DOHH2 (cell line): Measurements from ENCODE around the gene ITGAL.

ENCODE experiments used
- H3F3A ChIP-seq: fragments of 200-600 bp; sonication (generic), shearing (Covaris generic); 2 replicates; pipeline ENCODE4 v1.6.0; 2016; ENCODE audit warnings: antibody characterized with exemption, mild to moderate bottlenecking; ENCODE audit not compliant: control insufficient read depth, insufficient read depth
- H3K27ac ChIP-seq: fragments of 200-600 bp; sonication (generic); 2 replicates; pipeline ENCODE4 v1.5.1; 2014; ENCODE audit warnings: low read depth, mild to moderate bottlenecking, low read length, moderate library complexity
- H3K27me3 ChIP-seq: fragments of 200-600 bp; sonication (generic); 2 replicates; pipeline ENCODE4 v1.6.1; 2014; ENCODE audit warnings: mild to moderate bottlenecking, low read length, mixed read lengths; ENCODE audit not compliant: control insufficient read depth
- H3K36me3 ChIP-seq: fragments of 200-600 bp; sonication (generic); 2 replicates; pipeline ENCODE4 v1.6.1; 2014; ENCODE audit warnings: mild to moderate bottlenecking, low read length, moderate library complexity, mixed read lengths; ENCODE audit not compliant: control insufficient read depth
- H3K4me1 ChIP-seq: fragments of 200-600 bp; sonication (generic); 2 replicates; pipeline ENCODE4 v1.6.1; 2014; ENCODE audit warnings: mild to moderate bottlenecking, low read length, mixed read lengths; ENCODE audit not compliant: control insufficient read depth
- H3K4me2 ChIP-seq: fragments of 200-600 bp; sonication (generic); 2 replicates; pipeline ENCODE4 v1.6.0; 2014; ENCODE audit warnings: mild to moderate bottlenecking, low read length, moderate library complexity
- H3K4me3 ChIP-seq: fragments of 200-600 bp; sonication (generic); 2 replicates; pipeline ENCODE4 v1.5.1; 2014; ENCODE audit warnings: mild to moderate bottlenecking, low read length, mixed read lengths
- H3K79me2 ChIP-seq: fragments of 200-600 bp; sonication (generic); 2 replicates; pipeline ENCODE4 v1.6.1; 2014; ENCODE audit warnings: mild to moderate bottlenecking, low read length, mixed read lengths; ENCODE audit not compliant: control insufficient read depth
- H3K9me2 ChIP-seq: fragments of 200-600 bp; sonication (generic); replicated peaks from 2 replicates; pipeline ENCODE4 v1.6.1; 2014; ENCODE audit warnings: mild to moderate bottlenecking, low read length, mixed read lengths; ENCODE audit not compliant: control insufficient read depth
- H3K9me3 ChIP-seq: fragments of 200-600 bp; sonication (generic); 2 replicates; pipeline ENCODE4 v1.6.1; 2014; ENCODE audit warnings: antibody characterized with exemption, low read length, mixed read lengths; ENCODE audit not compliant: control insufficient read depth, insufficient read depth
- H4K20me1 ChIP-seq: fragments of 200-600 bp; sonication (generic); 2 replicates; pipeline ENCODE4 v1.6.0; 2014; ENCODE audit warnings: low read depth, mild to moderate bottlenecking, antibody characterized with exemption, low read length, moderate library complexity; ENCODE audit not compliant: control insufficient read depth, insufficient read depth
- CTCF ChIP-seq: fragments of 200-600 bp; sonication (generic); IDR thresholded peaks from one replicate; pipeline ENCODE4 v1.5.1; 2014; ENCODE audit warnings: antibody characterized with exemption, mild to moderate bottlenecking, low read depth, low read length; ENCODE audit not compliant: poor library complexity, severe bottlenecking
- EZH2phosphoT487 ChIP-seq: fragments of 200-600 bp; sonication (generic); IDR thresholded peaks from 2 replicates; pipeline ENCODE4 v1.6.1; 2017; ENCODE audit warnings: borderline replicate concordance, mild to moderate bottlenecking, antibody characterized with exemption, low read length, moderate library complexity, mixed read lengths

Gene ITGAL

DNA sequence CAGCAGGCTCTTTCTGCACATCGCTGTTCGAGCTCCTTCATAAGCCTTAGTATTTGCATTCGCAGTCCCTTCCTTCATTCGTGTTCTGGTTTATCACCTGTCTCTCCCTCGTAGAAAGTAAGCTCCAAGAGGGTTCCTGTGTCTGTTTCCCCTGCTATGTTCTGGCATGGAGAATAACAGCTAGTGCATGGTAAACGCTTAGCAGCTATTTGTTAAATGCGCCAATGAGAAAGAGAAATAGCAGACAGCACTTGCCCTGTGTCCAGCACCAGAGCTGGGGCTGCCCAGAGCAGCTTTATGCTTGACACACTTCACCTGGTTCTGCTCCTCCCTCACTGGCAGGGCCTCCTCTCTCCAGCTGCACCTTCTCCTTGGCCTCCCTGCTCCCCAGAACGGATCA is 93.4 kb downstream of the ITGAL start:
- no peaks in the 10 kb centered on the region for H3K9me2 ChIP-seq
- H3F3A ChIP-seq: peaks cover 6% of the 10 kb centered on the region
- peaks cover 47% of the 10 kb centered on the region for H3K4me1 ChIP-seq
- no peaks in the 10 kb centered on the region for H4K20me1 ChIP-seq
- H3K9me3 ChIP-seq: no peaks in the 10 kb centered on the region
- H3K36me3 ChIP-seq: peaks cover 3% of the 10 kb centered on the region; the same call in 1 of the 2 replicates
- H3K4me2 ChIP-seq: no peak overlapping the region
- TF ChIP-seq CTCF (no peak), EZH2phosphoT487 (no peak)
- peaks cover 6% of the 10 kb centered on the region for H3K79me2 ChIP-seq
- H3K27ac ChIP-seq: no peak overlapping the region
- no peaks in the 10 kb centered on the region for H3K27me3 ChIP-seq
- no peak overlapping the region for H3K4me3 ChIP-seq

GRCh38 chr16:30566531-30566930 is 94.0 kb downstream of the ITGAL start:
- Histone ChIP-seq H3K27me3 (no peaks in the 10 kb centered on the region), H3K9me3 (no peaks in the 10 kb centered on the region), H3K27ac (no peak overlapping the region), H3K9me2 (no peaks in the 10 kb centered on the region), H3K79me2 (peaks cover 9% of the 10 kb centered on the region), H3K4me1 (peaks cover 44% of the 10 kb centered on the region), H3K36me3 (peaks cover 3% of the 10 kb centered on the region; the same call in 1 of the 2 replicates), H3K4me2 (no peak overlapping the region), H4K20me1 (no peaks in the 10 kb centered on the region), H3K4me3 (no peak overlapping the region), H3F3A (peaks cover 6% of the 10 kb centered on the region)
- TF ChIP-seq EZH2phosphoT487: no peak
- no peak for TF ChIP-seq CTCF

- no peak overlapping the region for H3K4me3 ChIP-seq
- TF ChIP-seq CTCF (no peak), EZH2phosphoT487 (no peak)
- H3K36me3 ChIP-seq: peaks cover 3% of the 10 kb centered on the region; the same call in 1 of the 2 replicates
- H3K79me2 ChIP-seq: peaks cover 11% of the 10 kb centered on the region
- H3K4me2 ChIP-seq: peak overlapping the region; percentile 51
- H3K4me1 ChIP-seq: peaks cover 39% of the 10 kb centered on the region
- no peaks in the 10 kb centered on the region for H3K9me2 ChIP-seq
- H3K9me3 ChIP-seq: no peaks in the 10 kb centered on the region
- peaks cover 6% of the 10 kb centered on the region for H3F3A ChIP-seq
- no peaks in the 10 kb centered on the region for H3K27me3 ChIP-seq
- no peaks in the 10 kb centered on the region for H4K20me1 ChIP-seq
- H3K27ac ChIP-seq: no peak overlapping the region
Measured at GRCh38 chr16:30567160-30567990, 94.8 kb downstream of the ITGAL start.
